ENCODE measurements around the gene THADA.
A peak's percentile ranks its signal among the peaks of the same experiment; 100 is the strongest.

The THADA gene

DNA sequence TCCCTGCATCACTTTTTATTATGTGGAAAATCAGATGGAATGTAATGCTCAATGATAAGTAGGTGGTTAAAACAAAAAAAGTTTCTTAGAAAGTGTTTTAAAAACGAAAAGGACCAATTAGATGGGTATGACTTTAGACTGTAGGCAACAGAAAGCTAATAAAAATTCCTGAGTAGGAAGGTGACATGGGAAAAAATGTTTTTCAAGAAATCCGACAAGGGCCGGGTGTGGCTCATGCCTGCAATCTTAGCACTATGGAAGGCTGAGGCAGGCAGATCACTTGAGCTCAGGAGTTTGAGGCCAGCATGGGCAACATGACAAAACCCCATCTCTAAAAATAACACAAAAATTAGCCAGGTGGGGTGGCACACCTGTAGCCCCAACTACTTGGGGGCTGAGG lies 126.1 kb downstream of the THADA start:
- DNase-seq = no peak

- DNase-seq = no peak
Observed at GRCh38 chr2:43469094-43469493, 126.7 kb downstream of the THADA start.

DNA sequence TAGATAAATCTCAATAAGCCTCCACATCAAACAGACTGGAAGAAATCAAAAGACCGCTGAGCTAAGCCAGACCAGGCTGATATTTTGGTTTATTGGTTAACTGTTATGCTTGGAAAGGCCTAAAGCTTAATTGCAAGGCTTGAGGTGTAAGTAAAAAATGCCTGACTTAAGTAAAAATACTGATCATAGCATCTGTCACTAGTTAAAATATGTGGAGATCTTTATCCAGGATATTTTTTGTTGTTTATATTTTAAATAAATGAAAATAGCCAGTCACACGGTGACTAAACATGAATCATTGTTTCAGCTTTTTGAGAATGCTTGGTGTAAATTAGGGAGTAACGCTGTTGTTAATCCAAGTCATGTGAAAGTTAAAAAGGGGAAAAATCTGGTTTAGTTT lies 127.9 kb downstream of the THADA start:
- DNase-seq = no peak

DNA sequence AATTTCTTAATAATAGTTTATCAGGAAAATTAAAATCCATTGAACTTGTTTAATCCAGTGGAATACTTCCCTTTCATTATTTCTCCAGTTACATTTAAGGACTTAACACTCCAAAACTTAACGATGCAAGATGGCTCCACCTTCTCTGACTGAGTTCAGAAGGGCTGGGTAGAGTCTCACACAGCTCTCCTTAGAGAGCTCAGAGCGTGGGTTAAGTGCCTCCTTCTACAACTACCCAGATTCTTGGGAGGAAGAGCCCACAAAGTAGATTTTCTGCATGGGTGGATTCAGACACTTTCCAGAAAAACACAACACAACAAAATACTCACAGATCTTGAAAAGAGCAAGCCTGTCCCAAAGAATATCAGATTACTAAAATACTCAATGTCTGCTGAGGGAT lies 130.6 kb downstream of the THADA start:
- DNase-seq = no peak

DNA sequence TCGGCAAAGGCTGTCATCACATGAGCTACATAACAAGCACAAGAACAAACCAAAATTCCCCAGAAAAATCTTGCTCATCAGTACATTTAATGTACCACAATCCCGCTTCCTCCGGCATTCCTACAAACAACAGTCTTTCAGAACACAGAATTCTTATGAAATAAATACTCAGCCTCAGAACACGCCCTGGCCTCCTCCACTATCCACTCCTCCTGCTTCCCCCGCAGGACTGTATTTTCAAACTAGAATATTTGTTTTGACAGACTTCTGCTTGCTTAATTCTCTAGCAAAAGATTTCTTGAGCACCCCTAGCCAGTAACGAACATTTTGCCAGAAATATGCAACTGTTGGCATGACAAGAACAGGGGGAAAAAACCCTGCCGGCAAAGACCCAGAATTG lies 131.2 kb downstream of the THADA start:
- DNase-seq = peak in 1 of 58 donors; percentile 8

DNA sequence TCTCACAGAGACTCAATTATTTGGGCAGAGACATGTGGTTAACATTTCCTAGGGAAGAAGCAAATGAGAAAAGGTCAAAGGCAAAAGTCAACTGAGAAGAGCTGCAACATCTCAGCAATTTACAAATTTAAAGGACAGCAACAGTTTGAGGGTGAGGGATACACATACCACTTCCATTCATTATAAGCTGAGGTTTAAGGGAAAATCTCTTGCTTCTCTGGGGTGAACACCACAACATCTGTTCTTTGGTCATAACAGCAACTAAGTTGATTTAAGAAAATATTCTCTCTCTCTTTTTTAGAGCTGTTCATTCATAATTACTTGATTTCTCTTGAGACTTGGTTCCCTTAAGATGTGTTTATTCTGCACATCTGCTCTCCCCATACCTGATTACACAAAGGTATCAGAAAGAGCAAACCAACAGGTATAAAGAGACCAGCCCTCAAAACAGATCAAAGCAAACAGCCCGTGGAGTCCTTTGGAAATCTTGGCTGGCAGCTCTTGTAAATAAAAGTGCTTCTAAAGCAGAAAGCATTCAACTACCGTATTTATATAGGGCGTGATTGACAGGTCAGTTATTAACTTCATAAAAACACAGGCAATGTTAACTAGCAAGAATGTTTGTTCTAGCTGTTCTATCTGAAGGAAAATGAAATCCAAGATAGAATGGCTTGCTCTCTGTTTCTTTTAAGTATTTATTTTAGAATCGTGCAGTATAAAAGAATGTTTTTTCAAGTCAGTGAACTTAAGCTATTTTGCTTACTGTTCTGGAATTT lies 132.8 kb downstream of the THADA start:
- no peak for DNase-seq

GRCh38 chr2:43461453-43462073 lies 134.3 kb downstream of the THADA start:
- peak in 1 of 58 donors; percentile 2 for DNase-seq

DNA sequence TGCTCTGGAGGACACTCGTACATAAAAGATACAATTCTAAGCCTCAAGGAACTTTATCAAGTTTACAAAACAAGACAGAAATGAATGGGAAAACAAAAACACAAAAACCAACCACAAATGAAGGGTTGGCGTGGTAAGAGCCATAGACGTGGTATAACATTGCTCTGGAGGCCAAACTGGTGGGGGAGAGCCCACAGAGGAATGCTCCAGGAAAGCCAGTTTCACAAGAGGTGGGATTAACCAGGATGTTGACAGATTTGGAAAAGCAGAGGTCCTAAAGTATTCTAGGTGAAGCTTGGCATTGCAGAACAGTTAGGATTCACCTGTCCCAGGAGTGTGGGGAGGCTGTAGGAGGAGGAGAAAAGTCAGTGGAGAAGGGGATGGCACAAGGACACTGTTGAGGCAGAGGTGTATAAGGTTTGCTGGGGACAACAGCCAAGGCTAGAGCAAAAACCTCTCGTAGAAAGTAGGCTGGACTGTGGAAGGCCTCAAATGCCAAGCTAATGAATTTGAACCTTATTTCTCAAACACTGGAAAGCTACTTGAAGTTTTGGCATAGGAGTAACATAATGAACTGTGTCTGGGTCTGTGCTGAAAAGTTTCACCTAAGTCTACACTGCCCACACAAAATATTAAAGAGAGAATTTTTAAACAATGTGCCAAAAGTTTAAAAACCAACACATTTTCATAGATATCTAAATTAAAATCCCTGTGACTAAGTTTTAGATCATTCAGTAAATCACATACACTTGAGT lies 135.1 kb downstream of the THADA start:
- DNase-seq = no peak

- DNase-seq = no peak
Observed at GRCh38 chr2:43460174-43460546, 135.7 kb downstream of the THADA start.

- DNase-seq = no peak
Observed at GRCh38 chr2:43459446-43460173, 136.2 kb downstream of the THADA start.

- DNase-seq = no peak
Observed at GRCh38 chr2:43458014-43458628, 137.7 kb downstream of the THADA start.

GRCh38 chr2:43455731-43456642 lies 139.9 kb downstream of the THADA start:
- no peak for DNase-seq

DNA sequence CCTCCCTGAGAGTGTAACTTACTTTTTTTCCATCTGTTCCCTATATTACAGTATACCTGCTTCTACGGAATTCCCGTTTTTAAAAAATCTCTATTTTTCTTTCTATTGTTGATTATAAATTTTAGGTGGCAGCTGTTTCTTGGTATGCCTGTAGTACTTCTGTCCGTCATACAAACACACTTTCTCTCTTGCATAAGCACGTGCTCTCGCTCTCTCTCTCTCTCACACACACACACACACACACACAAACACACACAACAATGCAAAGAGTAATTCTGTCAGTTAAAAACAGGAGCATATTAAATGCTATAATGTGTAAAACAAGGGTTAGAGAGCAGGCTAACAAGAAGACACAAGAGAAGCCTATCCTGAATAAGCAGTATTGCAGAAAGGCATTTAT lies 140.5 kb downstream of the THADA start:
- DNase-seq = no peak

GRCh38 chr2:43454791-43455190 lies 141.0 kb downstream of the THADA start:
- DNase-seq = no peak

DNA sequence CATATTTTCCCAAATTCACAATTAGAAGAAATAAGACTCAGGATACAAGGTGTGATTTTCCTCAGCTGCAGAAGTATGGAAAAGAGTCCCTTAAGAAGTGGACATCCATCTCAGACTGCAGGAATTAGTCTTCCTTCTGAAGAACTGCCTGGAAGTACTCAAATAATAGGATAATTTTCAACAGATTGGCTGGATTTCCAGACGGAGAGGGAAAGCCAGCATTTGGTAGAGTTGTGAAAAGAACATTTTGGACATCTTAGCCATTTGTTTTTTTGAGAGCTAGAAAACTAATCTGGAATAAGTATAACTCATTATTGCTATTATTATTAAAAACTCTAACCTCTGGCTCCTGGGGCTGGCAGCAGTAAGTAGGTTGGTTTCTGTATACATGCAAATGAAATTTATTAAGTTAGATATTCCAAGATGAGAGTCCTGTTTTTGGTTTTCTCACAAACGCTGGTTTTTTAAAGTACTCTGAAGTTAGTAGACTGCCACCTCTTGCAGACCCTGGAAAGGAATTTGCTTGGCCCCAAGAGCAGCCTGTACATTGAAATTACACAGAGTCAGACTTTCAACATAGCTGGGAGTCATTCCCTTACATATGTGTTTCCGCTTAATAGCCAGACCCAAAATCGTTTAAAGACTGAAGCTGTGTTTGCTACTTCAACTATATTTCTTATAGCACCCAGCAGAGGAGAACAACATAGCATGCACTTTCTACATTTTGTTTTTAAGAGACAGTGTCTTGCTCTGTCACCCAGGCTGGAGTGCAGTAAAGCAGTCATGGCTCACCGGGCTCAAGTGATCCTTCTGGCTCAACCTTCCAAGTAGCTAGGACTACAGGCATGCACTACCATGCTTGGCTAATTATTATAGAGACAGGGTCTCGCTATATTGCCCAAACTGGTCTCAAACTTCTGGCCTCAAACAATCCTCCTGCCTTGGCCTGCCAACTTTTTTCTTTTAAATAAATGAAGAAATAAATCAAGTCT lies 142.4 kb downstream of the THADA start:
- no peak for DNase-seq

- DNase-seq = no peak
Observed at GRCh38 chr2:43452318-43452731, 143.5 kb downstream of the THADA start.

DNA sequence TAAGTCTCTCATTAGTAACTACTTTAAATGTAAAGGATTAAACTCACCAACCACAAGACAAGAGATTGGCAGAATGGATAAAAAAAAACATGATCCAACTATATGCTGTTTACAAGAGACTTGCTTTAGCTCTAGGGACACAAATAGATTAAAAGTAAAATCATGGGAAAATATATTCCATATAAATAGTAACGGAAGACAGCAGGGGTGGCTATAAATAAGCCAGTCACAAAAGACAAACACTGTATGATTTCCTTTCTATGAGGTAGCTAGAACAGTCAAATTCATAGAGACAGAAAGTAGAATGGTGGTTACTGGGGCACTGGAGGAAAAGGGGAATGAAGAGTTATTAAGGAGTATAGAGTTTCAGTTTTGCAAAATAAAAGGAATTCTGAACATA lies 145.2 kb downstream of the THADA start:
- no peak for DNase-seq

DNA sequence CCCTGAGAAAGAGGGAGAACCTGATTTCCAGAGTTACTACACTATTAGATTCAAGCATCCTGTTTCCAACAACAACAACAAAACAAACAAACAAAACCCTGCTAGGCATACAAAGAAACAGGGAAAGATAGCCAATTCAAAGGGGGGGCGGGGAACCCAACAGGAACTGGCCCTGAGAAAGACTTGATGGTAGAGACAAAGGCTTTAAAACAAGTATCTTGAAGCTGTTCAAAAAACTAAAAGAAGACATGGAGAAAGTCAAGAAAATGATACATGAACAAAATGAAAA lies 147.1 kb downstream of the THADA start:
- no peak for DNase-seq

Measured in anterior cingulate cortex (tissue), 58 donors.